Lower leg skin (tissue), 4 donors: ENCODE results near the gene NCL. TPM values are rescaled to one million over a fixed set of nuclear protein-coding genes. Genes with fewer than 3 reads are reported as not detected.

Experiments used
- DNase-seq, 2 donors: peaks; one replicate each; pipeline ENCODE4 v3.0.0-alpha.2; 2019; ENCODE audit warnings: low spot score in 2 of 2
- H3K4me3 ChIP-seq: fragments of 200-600 bp; sonication (generic); 2 replicates; pipeline ENCODE4 v1.5.1; 2017; ENCODE audit warnings: mild to moderate bottlenecking, low read depth; ENCODE audit not compliant: poor library complexity, severe bottlenecking
- CTCF ChIP-seq, 3 donors: fragments of 450-650 bp; IDR thresholded peaks; one replicate each; pipeline ENCODE4 v1.5.1; 2016; ENCODE audit warnings: antibody characterized with exemption in 3 of 3, mild to moderate bottlenecking in 3 of 3, moderate library complexity in 2 of 3
- POLR2A ChIP-seq, 2 donors: fragments of 450-650 bp; IDR thresholded peaks; one replicate each; pipeline ENCODE4 v1.6.1; 2016 to 2017; ENCODE audit warnings: antibody characterized with exemption in 2 of 2, mild to moderate bottlenecking in 1 of 2, moderate library complexity in 1 of 2
- WGBS, 2 donors: methylation state at CpG; one replicate each; pipeline ENCODE4 v1.1.5; 2018; 5-methylcytosine and 5-hydroxymethylcytosine counted together
- intact Hi-C: fragments of 100-400 bp; cut with DNase I; formaldehyde crosslinking; loops from one replicate; pipeline ENCODE4 v1.15.0; 2023; ENCODE audit warnings: low total_unique reads
- total RNA-seq, 4 donors: library from RNA; depleted of rRNA; stranded (reverse); fragments of >200 nt; gene quantifications; one replicate each; pipeline ENCODE4 v1.1.0, GENCODE V29; 2016

The NCL gene
- total RNA-seq, 4 donors from 2014 or later: 82.4 to 145 (median 115) TPM

DNA sequence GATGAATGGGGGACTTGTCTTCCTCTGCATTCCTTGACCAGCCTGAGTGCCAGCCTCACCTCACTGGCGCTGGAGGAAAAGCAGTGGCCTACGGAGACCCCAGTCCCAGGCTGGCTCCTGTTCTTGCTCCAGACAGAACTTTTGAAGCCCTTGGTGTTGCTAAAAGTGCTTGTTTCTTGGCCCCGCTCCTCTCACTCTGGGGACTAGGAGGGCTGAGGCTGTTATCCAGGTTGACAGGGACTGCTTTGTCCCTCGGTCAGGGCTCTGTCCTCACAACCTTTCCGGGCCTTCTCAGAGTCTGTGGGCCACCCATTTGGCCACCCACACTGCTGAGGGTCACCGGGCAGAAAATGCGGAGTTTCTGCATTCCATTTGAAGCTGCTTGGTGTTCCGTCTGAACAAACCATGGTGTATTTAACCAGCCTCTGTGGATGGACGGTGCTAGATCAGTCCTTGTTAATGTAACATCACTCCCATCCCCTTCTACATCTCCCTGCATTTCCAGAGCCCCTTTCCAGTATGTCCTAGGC, 43.2 kb downstream of the NCL start:
- intact Hi-C loops: no loop called here
- WGBS, 2 donors: 79 to 81% methylated on average over 9 of the region's 9 CpGs
- H3K4me3 ChIP-seq: no peak overlapping the region
- no peak for TF ChIP-seq CTCF (IDR thresholded peaks at IDR 0.05)
- no peak for TF ChIP-seq POLR2A (IDR thresholded peaks at IDR 0.05)
- no peak for DNase-seq

GRCh38 chr2:231418820-231419640, 45.3 kb downstream of the NCL start:
- H3K4me3 ChIP-seq: no peak overlapping the region
- TF ChIP-seq CTCF (IDR thresholded peaks at IDR 0.05): no peak
- intact Hi-C loops: no loop called here
- no peak for DNase-seq
- WGBS, 2 donors: 87 to 88% methylated on average over 20 to 26 of the region's 26 CpGs

- DNase-seq: no peak
- H3K4me3 ChIP-seq: no peak overlapping the region
- no peak for TF ChIP-seq CTCF (IDR thresholded peaks at IDR 0.05)
- no peak for TF ChIP-seq POLR2A (IDR thresholded peaks at IDR 0.05)
- intact Hi-C loops: no loop called here
These were observed 49.3 kb downstream of the NCL start for GRCh38 chr2:231415029-231415428.

DNA sequence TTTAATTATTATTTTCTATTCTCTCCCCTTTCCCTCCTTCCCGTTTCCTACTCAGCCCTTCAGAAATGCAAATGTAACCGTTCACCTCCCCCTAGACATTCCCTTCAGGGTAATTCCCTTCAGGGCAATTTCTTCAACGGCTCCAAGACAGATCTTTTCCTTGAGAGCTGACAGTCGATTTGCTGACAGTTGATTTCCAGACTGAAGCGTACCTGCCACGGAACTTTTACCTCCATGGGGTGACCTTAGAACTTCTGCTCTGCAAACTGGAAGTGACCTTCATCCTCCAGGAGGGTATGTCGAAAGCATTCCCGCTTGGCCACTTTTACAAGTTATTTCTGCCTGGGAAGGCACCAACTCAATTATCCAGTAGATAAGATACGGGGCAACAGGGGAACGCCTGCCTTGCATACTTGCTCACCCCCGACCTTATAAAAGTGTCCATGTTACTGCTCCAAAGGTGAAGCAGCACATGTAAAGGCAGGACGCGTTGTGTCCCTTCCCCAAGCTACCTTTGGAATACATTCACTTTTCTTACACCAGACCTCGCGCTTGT, 50.3 kb downstream of the NCL start:
- TF ChIP-seq CTCF (IDR thresholded peaks at IDR 0.05) (no peak), POLR2A (IDR thresholded peaks at IDR 0.05) (no peak)
- intact Hi-C loops: no loop called here
- no peak for DNase-seq
- WGBS, 2 donors: 68 to 71% methylated on average over 15 of the region's 15 CpGs
- H3K4me3 ChIP-seq: no peak overlapping the region

- intact Hi-C loops: no loop called here
- TF ChIP-seq CTCF (IDR thresholded peaks at IDR 0.05) (no peak), POLR2A (IDR thresholded peaks at IDR 0.05) (no peak)
- H3K4me3 ChIP-seq: no peak overlapping the region
- 82 to 84% methylated on average over 6 of the region's 6 CpGs for WGBS, 2 donors
- DNase-seq: no peak
These were observed 50.8 kb downstream of the NCL start for GRCh38 chr2:231413456-231413855.
